H1 (cell line): ENCODE results near the gene LIN28A. TPM values are rescaled to one million over a fixed set of nuclear protein-coding genes. Genes with fewer than 3 reads are reported as not detected.

Source experiments
- CTCF ChIA-PET: fragments of 300-600 bp; sonication (Branson Sonifier 250); formaldehyde crosslinking; loops from one replicate; lab custom pipeline; 2021; ENCODE audit not compliant: partially characterized antibody; lab: Charles Lee
- POLR2A ChIA-PET: fragments of 300-600 bp; sonication (Branson Sonifier 250); formaldehyde crosslinking; loops from one replicate; lab custom pipeline; 2021; ENCODE audit warnings: inconsistent platforms; ENCODE audit not compliant: partially characterized antibody; lab: Charles Lee
- DNase-seq, 2 experiments: peaks; one replicate each; pipeline versions ENCODE4 v3.0.0 to v3.0.0-alpha.2; 2010 to 2022; ENCODE audit warnings: low spot score in 2 of 2, low read depth in 1 of 2, mixed read lengths in 1 of 2
- FAIRE-seq: peaks from 2 replicates; lab custom pipeline; 2011; peaks lifted over from hg19 to GRCh38; lab: Jason Lieb, UNC
- H2AFZ ChIP-seq: 2 replicates; pipeline ENCODE4 v1.8.1; 2012; ENCODE audit warnings: low read length, inconsistent platforms
- H2AK5ac ChIP-seq: 2 replicates; pipeline ENCODE4 v1.6.1; 2013; ENCODE audit warnings: low read depth, low read length
- H2BK120ac ChIP-seq: replicated peaks from 2 replicates; pipeline ENCODE3; 2013; ENCODE audit warnings: low read depth, low read length, inconsistent platforms
- H2BK12ac ChIP-seq: 2 replicates; pipeline ENCODE4 v1.6.1; 2013; ENCODE audit warnings: low read depth, low read length
- H2BK15ac ChIP-seq: 2 replicates; pipeline ENCODE4 v1.6.1; 2013; ENCODE audit warnings: low read length
- H2BK20ac ChIP-seq: 2 replicates; pipeline ENCODE4 v1.6.1; 2013; ENCODE audit warnings: low read length
- H2BK5ac ChIP-seq: 2 replicates; pipeline ENCODE4 v1.6.1; 2013; ENCODE audit warnings: low read depth, low read length
- H3K14ac ChIP-seq: 2 replicates; pipeline ENCODE4 v1.6.1; 2013; ENCODE audit warnings: inconsistent platforms; ENCODE audit not compliant: insufficient read length
- H3K18ac ChIP-seq: 2 replicates; pipeline ENCODE4 v1.6.1; 2013; ENCODE audit warnings: low read length; ENCODE audit errors: extremely low read depth
- H3K23ac ChIP-seq: 2 replicates; pipeline ENCODE4 v1.6.1; 2013; ENCODE audit warnings: inconsistent platforms; ENCODE audit not compliant: insufficient read length
- H3K23me2 ChIP-seq: 2 replicates; pipeline ENCODE4 v1.6.1; 2013; ENCODE audit warnings: low read depth, low read length
- H3K27ac ChIP-seq: 2 replicates; pipeline ENCODE4 v1.6.1; 2011; ENCODE audit warnings: low read depth, low read length, inconsistent platforms
- H3K27me3 ChIP-seq, 4 experiments: replicated peaks in 1 of 4; 1 replicate in 1 of 4; 2 replicates in 3 of 4; pipeline versions ENCODE4 v1.6.1 to v1.8.1; 2011 to 2013; ENCODE audit warnings: low read length in 3 of 4, mild to moderate bottlenecking in 3 of 4, inconsistent platforms in 2 of 4, mixed read lengths in 2 of 4, moderate library complexity in 1 of 4; ENCODE audit not compliant: control insufficient read depth in 3 of 4, insufficient read depth in 3 of 4; ENCODE audit errors: extremely low read depth in 1 of 4
- H3K36me3 ChIP-seq, 4 experiments: 2 replicates each; pipeline versions ENCODE4 v1.6.1 to v1.8.1; 2011 to 2013; ENCODE audit warnings: mild to moderate bottlenecking in 4 of 4, low read length in 3 of 4, moderate library complexity in 2 of 4, control low read depth in 1 of 4, inconsistent platforms in 1 of 4; ENCODE audit not compliant: insufficient read depth in 4 of 4, control insufficient read depth in 2 of 4
- H3K4ac ChIP-seq: replicated peaks from 2 replicates; pipeline ENCODE3; 2013; ENCODE audit warnings: low read length, low read depth, mixed read lengths, inconsistent platforms; ENCODE audit not compliant: insufficient read length
- H3K4me1 ChIP-seq, 4 experiments: replicated peaks in 1 of 4; 1 replicate in 1 of 4; 2 replicates in 3 of 4; pipeline versions ENCODE4 v1.6.1 to v1.8.1; 2011 to 2013; ENCODE audit warnings: low read length in 3 of 4, inconsistent platforms in 2 of 4, mixed read lengths in 1 of 4; ENCODE audit not compliant: insufficient read depth in 4 of 4, control insufficient read depth in 3 of 4
- H3K4me2 ChIP-seq, 2 experiments: 2 replicates each; pipeline versions ENCODE4 v1.6.1 to v1.8.1; 2011 to 2013; ENCODE audit warnings: low read depth in 2 of 2, low read length in 2 of 2, control low read depth in 1 of 2, inconsistent platforms in 1 of 2, mild to moderate bottlenecking in 1 of 2; ENCODE audit not compliant: insufficient read depth in 1 of 2
- H3K4me3 ChIP-seq, 4 experiments: fragments of 200-600, 300-600 bp in 1 of 4; sonication (generic), shearing (Covaris generic), sonication (Bioruptor Twin) in 1 of 4; 2 replicates each; pipeline versions ENCODE4 v1.5.1 to v1.8.1; 2011 to 2016; ENCODE audit warnings: low read length in 4 of 4, low read depth in 3 of 4, control low read depth in 2 of 4, inconsistent platforms in 2 of 4, mild to moderate bottlenecking in 2 of 4, mixed read lengths in 1 of 4, moderate library complexity in 1 of 4; ENCODE audit not compliant: insufficient read depth in 2 of 4; ENCODE audit errors: extremely low read depth in 1 of 4
- H3K56ac ChIP-seq: replicated peaks from 2 replicates; pipeline ENCODE3; 2013; ENCODE audit warnings: low read depth, mild to moderate bottlenecking, mixed read lengths, low read length, inconsistent platforms; ENCODE audit not compliant: insufficient read length
- H3K79me1 ChIP-seq: 2 replicates; pipeline ENCODE4 v1.6.1; 2013; ENCODE audit warnings: low read depth, low read length, control low read depth
- H3K79me2 ChIP-seq, 2 experiments: 2 replicates each; pipeline versions ENCODE4 v1.6.1 to v1.8.1; 2012 to 2013; ENCODE audit warnings: low read length in 2 of 2, mild to moderate bottlenecking in 2 of 2, inconsistent platforms in 1 of 2; ENCODE audit not compliant: insufficient read depth in 2 of 2, control insufficient read depth in 1 of 2
- H3K9ac ChIP-seq, 4 experiments: replicated peaks in 1 of 4; 1 replicate in 1 of 4; 2 replicates in 3 of 4; pipeline versions ENCODE4 v1.6.1 to v1.8.1; 2011 to 2013; ENCODE audit warnings: low read depth in 3 of 4, low read length in 3 of 4, control low read depth in 2 of 4, mild to moderate bottlenecking in 2 of 4, moderate library complexity in 2 of 4, inconsistent platforms in 1 of 4; ENCODE audit errors: extremely low read depth in 1 of 4
- H3K9me3 ChIP-seq, 2 experiments: 2 replicates each; pipeline versions ENCODE4 v1.6.1 to v1.8.1; 2012 to 2013; ENCODE audit warnings: mild to moderate bottlenecking in 2 of 2, moderate library complexity in 2 of 2, control low read depth in 1 of 2, inconsistent platforms in 1 of 2, low read depth in 1 of 2, low read length in 1 of 2, mixed read lengths in 1 of 2; ENCODE audit not compliant: insufficient read depth in 2 of 2
- H4K20me1 ChIP-seq, 2 experiments: replicated peaks in 1 of 2; 2 replicates each; pipeline versions ENCODE3 to v1.8.1; 2011 to 2013; ENCODE audit warnings: inconsistent platforms in 2 of 2, low read length in 2 of 2, mild to moderate bottlenecking in 1 of 2; ENCODE audit not compliant: insufficient read depth in 2 of 2, control insufficient read depth in 1 of 2
- H4K5ac ChIP-seq: 2 replicates; pipeline ENCODE4 v1.6.1; 2013; ENCODE audit warnings: low read length, low read depth, mixed read lengths, inconsistent platforms; ENCODE audit not compliant: insufficient read length
- H4K8ac ChIP-seq: 2 replicates; pipeline ENCODE4 v1.8.0; 2013; ENCODE audit warnings: mild to moderate bottlenecking, moderate library complexity, low read length, inconsistent platforms; ENCODE audit not compliant: insufficient read depth; ENCODE audit errors: extremely low read depth
- H4K91ac ChIP-seq: replicated peaks from 2 replicates; pipeline ENCODE3; 2013; ENCODE audit warnings: low read length, mixed read lengths, inconsistent platforms; ENCODE audit not compliant: insufficient read length
- ASH2L ChIP-seq: fragments of 200-600, 300-600 bp; sonication (generic); IDR thresholded peaks from one replicate; pipeline ENCODE4 v1.7.1; 2017; ENCODE audit warnings: low read length
- KDM1A ChIP-seq: fragments of 200-600, 300-600 bp; sonication (generic); IDR thresholded peaks from 2 replicates; pipeline ENCODE4 v1.7.1; 2016; ENCODE audit warnings: mild to moderate bottlenecking, low read length, borderline replicate concordance
- WGBS, 2 experiments: shearing (Covaris generic) in 1 of 2; methylation state at CpG; one replicate each; pipeline versions ENCODE4 v1.1.6 to v1.1.7; 2013 to 2015; ENCODE audit warnings: low lambda C conversion rate in 2 of 2, mixed read lengths in 2 of 2, inconsistent platforms in 1 of 2, low coverage in 1 of 2, missing lambda C conversion rate in 1 of 2; ENCODE audit not compliant: insufficient replicate concordance in 2 of 2, insufficient coverage in 1 of 2, insufficient read length in 1 of 2; ENCODE audit errors: extremely low coverage in 1 of 2, missing lambda C conversion rate in 1 of 2; 5-methylcytosine and 5-hydroxymethylcytosine counted together
- polyA plus RNA-seq, 7 experiments: library from polyadenylated mRNA; depleted of rRNA in 3 of 7; stranded (reverse) in 5 of 7; unstranded in 2 of 7; fragments of >200 nt in 5 of 7; fragments of 200-250 nt in 2 of 7; gene quantifications; 1 replicate in 5 of 7; 2 replicates in 1 of 7; 4 replicates in 1 of 7; pipeline versions ENCODE4 v1.2.1 to v1.2.3, GENCODE V29; 2011 to 2013; ENCODE audit warnings: missing spikeins in 2 of 7, mixed read lengths in 2 of 7
- total RNA-seq: library from RNA; stranded (reverse); fragmentation: NEBNext Ultra II Directional; extraction: Animal tissue kit (Norgen Biotek cat#: 25700); gene quantifications from 2 replicates; pipeline ENCODE4 v1.2.1, GENCODE V29; 2021

LIN28A gene
- total and polyA plus RNA-seq, 2 of the 8 experiments (the other 6 are each of a cell fraction or from before 2014, with no cell fraction given) = 403 to 1,486 TPM

GRCh38 chr1:26378879-26379251 is 31.8 kb upstream of the LIN28A start:
- Histone ChIP-seq H2BK12ac (no peak overlapping the region), H2BK5ac (no peak overlapping the region), H3K23me2 (no peaks in the 10 kb centered on the region), H3K4me3 (no peak overlapping the region), H2AK5ac (no peak overlapping the region), H4K20me1 (no peaks in the 10 kb centered on the region), H3K4me2 (no peak overlapping the region), H3K27me3 (no peaks in the 10 kb centered on the region), H3K9ac (no peak overlapping the region), H2BK20ac (no peak overlapping the region), H2AFZ (no peak overlapping the region), H4K8ac (no peak overlapping the region), H2BK120ac (no peak overlapping the region), H3K27ac (no peak overlapping the region), H3K18ac (no peak overlapping the region), H4K91ac (no peak overlapping the region), H3K36me3 (no peaks in the 10 kb centered on the region), H2BK15ac (no peak overlapping the region), H3K4me1 (peaks cover 0 to 2% (median 0%) of the 10 kb centered on the region in 4 experiments; a peak in 2 of 7 replicates), H3K4ac (no peak overlapping the region), H4K5ac (no peak overlapping the region), H3K9me3 (no peaks in the 10 kb centered on the region), H3K14ac (no peak overlapping the region), H3K23ac (no peak overlapping the region), H3K79me1 (no peaks in the 10 kb centered on the region), H3K79me2 (no peaks in the 10 kb centered on the region)
- FAIRE-seq (no peak), DNase-seq (no peak)
- POLR2A ChIA-PET = interaction anchor here (1.1 to 2.3 kb wide), 4 partner anchors 17 to 38 kb away, joined by 3 to 9 read pairs (median 4); partner anchors contain the start of gene LIN28A
- WGBS, 2 experiments = 87% methylated on average over 3 of the region's 3 CpGs; no CpG with 5 or more reads in 1 of the 2 experiments
- CTCF ChIA-PET = interaction anchor here (0.7 to 7.9 kb wide), 10 partner anchors 12 to 101 kb away, joined by 3 to 79 read pairs (median 8); partner anchors contain the start of gene CRYBG2
- TF ChIP-seq KDM1A (peak; percentile 51; the same call in 1 of the 2 replicates), ASH2L (no peak)
- TF ChIP-seq, all 59 proteins: peak for 1
- H3K56ac ChIP-seq = no peak overlapping the region
